K562 (cell line): Measurements from ENCODE around the gene BZW2. TPM values are rescaled to one million over a fixed set of nuclear protein-coding genes. Genes with fewer than 3 reads are reported as not detected.
A peak's percentile ranks its signal among the peaks of the same experiment; 100 is the strongest.

Experiments
- ATAC-seq: fragments of 200-7000 bp; cut with Tn5 transposase; 3 replicates; pipeline ENCODE4 v1.9.1; 2020; ENCODE audit warnings: moderate library complexity
- BruUV-seq: library from RNA; stranded (reverse); fragments of 400-500 nt; replicated peaks from 2 replicates; lab custom pipeline; 2021; lab: Mats Ljungman, UMichigan
- CTCF ChIA-PET: fragments of 300-600 bp; formaldehyde crosslinking; extraction: SDS; loops from one replicate; lab custom pipeline; 2021; ENCODE audit warnings: low intra/inter-chr PET ratio; lab: Yijun Ruan, JAX
- POLR2A ChIA-PET: fragments of 300-600, 350-650 bp; sonication (Branson Sonifier 250); formaldehyde crosslinking; extraction: SDS; loops from one replicate; lab custom pipeline; 2021; ENCODE audit warnings: antibody characterized with exemption, inconsistent platforms; lab: Yijun Ruan, JAX
- DNase-seq, 4 experiments: peaks; one replicate each; pipeline versions ENCODE4 v3.0.0 to v3.0.0-alpha.2; 2011 to 2018; ENCODE audit warnings: low spot score in 3 of 4, mixed read lengths in 3 of 4; ENCODE audit errors: extremely low read depth in 1 of 4
- FAIRE-seq: peaks from 2 replicates; lab custom pipeline; 2011; peaks lifted over from hg19 to GRCh38; lab: Jason Lieb, UNC
- H2AFZ ChIP-seq: 2 replicates; pipeline ENCODE4 v1.6.0; 2011; ENCODE audit warnings: low read depth, low read length, control low read depth, inconsistent platforms
- H3K27ac ChIP-seq: fragments of 200-600 bp; 3 replicates; pipeline ENCODE4 v1.8.0; 2011; ENCODE audit warnings: low read depth, mild to moderate bottlenecking, control low read depth, inconsistent platforms, low read length, moderate library complexity, mixed read lengths; ENCODE audit errors: extremely low read depth
- H3K27me3 ChIP-seq, 2 experiments: fragments of 300-600 bp in 1 of 2; 2 replicates in 1 of 2; 3 replicates in 1 of 2; pipeline versions ENCODE4 v1.6.0 to v1.8.0; 2011; ENCODE audit warnings: inconsistent platforms in 2 of 2, low read length in 2 of 2, mild to moderate bottlenecking in 1 of 2, mixed read lengths in 1 of 2, moderate library complexity in 1 of 2; ENCODE audit not compliant: control insufficient read depth in 2 of 2, insufficient read depth in 2 of 2
- H3K36me3 ChIP-seq: fragments of 300-600 bp; 3 replicates; pipeline ENCODE4 v1.8.0; 2011; ENCODE audit warnings: mild to moderate bottlenecking, low read length, inconsistent platforms; ENCODE audit not compliant: control insufficient read depth, insufficient read depth
- H3K4me1 ChIP-seq, 2 experiments: fragments of 200-600 bp in 1 of 2; replicated peaks in 1 of 2; 2 replicates in 1 of 2; 3 replicates in 1 of 2; pipeline versions ENCODE4 v1.5.1 to v1.8.0; 2011; ENCODE audit warnings: inconsistent platforms in 2 of 2, low read length in 2 of 2, mild to moderate bottlenecking in 1 of 2, mixed read lengths in 1 of 2, moderate library complexity in 1 of 2; ENCODE audit not compliant: control insufficient read depth in 2 of 2, insufficient read depth in 2 of 2
- H3K4me2 ChIP-seq: 2 replicates; pipeline ENCODE4 v1.6.1; 2011; ENCODE audit warnings: low read length, control low read depth, inconsistent platforms, mixed read lengths; ENCODE audit not compliant: insufficient read depth
- H3K4me3 ChIP-seq: fragments of 200-600 bp; sonication (generic), shearing (Covaris generic); 2 replicates; pipeline ENCODE4 v1.5.1; 2016; ENCODE audit warnings: control low read depth, inconsistent platforms
- H3K79me2 ChIP-seq: fragments of 200-600 bp; 3 replicates; pipeline ENCODE4 v1.8.0; 2011; ENCODE audit warnings: low read length, inconsistent platforms; ENCODE audit not compliant: control insufficient read depth, insufficient read depth
- H3K9ac ChIP-seq, 2 experiments: 2 replicates each; pipeline versions ENCODE4 v1.6.0 to v1.6.1; 2011; ENCODE audit warnings: low read depth in 2 of 2, low read length in 2 of 2, control low read depth in 1 of 2, inconsistent platforms in 1 of 2, mild to moderate bottlenecking in 1 of 2, mixed read lengths in 1 of 2; ENCODE audit not compliant: insufficient read depth in 1 of 2
- H3K9me1 ChIP-seq: one replicate; pipeline ENCODE4 v1.6.0; 2011; ENCODE audit warnings: inconsistent platforms, mild to moderate bottlenecking, low read length, moderate library complexity; ENCODE audit not compliant: control insufficient read depth, insufficient read depth
- H3K9me3 ChIP-seq: replicated peaks from 2 replicates; pipeline ENCODE4 v1.5.1; 2011; ENCODE audit warnings: low read depth, low read length, inconsistent platforms; ENCODE audit not compliant: control insufficient read depth, insufficient read depth
- H4K20me1 ChIP-seq: replicated peaks from 2 replicates; pipeline ENCODE4 v1.6.1; 2011; ENCODE audit warnings: low read length, inconsistent platforms, mixed read lengths; ENCODE audit not compliant: control insufficient read depth, insufficient read depth
- ARID1B ChIP-seq: fragments of 450-650 bp; IDR thresholded peaks from 2 replicates; pipeline ENCODE4 v1.6.1; 2016; ENCODE audit warnings: antibody characterized with exemption, mild to moderate bottlenecking, inconsistent platforms
- CAMTA2 ChIP-seq: fragments of 250-450 bp; sonication (Bioruptor Pico); conservative IDR thresholded peaks from 2 replicates; pipeline ENCODE4 v1.5.1; 2022
- CBFA2T2 ChIP-seq: fragments of 450-650 bp; conservative IDR thresholded peaks from 2 replicates; pipeline ENCODE4 v1.6.1; 2017; ENCODE audit warnings: mild to moderate bottlenecking
- CBFA2T3 ChIP-seq: fragments of 450-650 bp; IDR thresholded peaks from 2 replicates; pipeline ENCODE4 v1.6.1; 2017
- CHAMP1 ChIP-seq: fragments of 450-650 bp; IDR thresholded peaks from 2 replicates; pipeline ENCODE4 v1.6.1; 2016; ENCODE audit warnings: mild to moderate bottlenecking
- ELK3 ChIP-seq: fragments of 450-650 bp; formaldehyde crosslinking; IDR thresholded peaks from 2 replicates; pipeline ENCODE4 v1.4.0; 2020; ENCODE audit warnings: mild to moderate bottlenecking
- FOXJ2 ChIP-seq: fragments of 200-800 bp; sonication (Bioruptor generic); IDR thresholded peaks from 2 replicates; pipeline ENCODE4 v1.6.1; 2016; ENCODE audit warnings: missing genetic modification characterization, missing compliant biosample characterization
- IFI16 ChIP-seq: fragments of 250-450 bp; sonication (Bioruptor Pico); IDR thresholded peaks from 2 replicates; pipeline ENCODE4 v2.1.2; 2022; ENCODE audit warnings: mild to moderate bottlenecking, inconsistent platforms
- MAFG ChIP-seq: fragments of 450-650 bp; conservative IDR thresholded peaks from 2 replicates; pipeline ENCODE4 v1.6.1; 2016; ENCODE audit warnings: missing genetic modification characterization, missing compliant biosample characterization
- MAX ChIP-seq: sonication (generic); formaldehyde crosslinking; IDR thresholded peaks from 2 replicates; pipeline ENCODE4 v1.9.0; 2022; ENCODE audit warnings: mild to moderate bottlenecking, missing genetic modification reagents
- PHB2 ChIP-seq: fragments of 450-650 bp; IDR thresholded peaks from 2 replicates; pipeline ENCODE4 v1.6.1; 2017; ENCODE audit warnings: low read depth
- TEAD4 ChIP-seq, 2 experiments: sonication (generic) in 1 of 2; formaldehyde crosslinking in 1 of 2; IDR thresholded peaks; 2 replicates each; pipeline versions ENCODE4 v1.6.1 to v1.8.0; 2012 to 2022; ENCODE audit warnings: borderline replicate concordance in 1 of 2, inconsistent platforms in 1 of 2, low read length in 1 of 2, mild to moderate bottlenecking in 1 of 2, missing genetic modification reagents in 1 of 2
- THRB ChIP-seq: fragments of 450-650 bp; formaldehyde crosslinking; conservative IDR thresholded peaks from 2 replicates; pipeline ENCODE4 v1.4.0; 2022; ENCODE audit warnings: mild to moderate bottlenecking, missing genetic modification characterization
- ZNF512 ChIP-seq: IDR thresholded peaks from 2 replicates; pipeline ENCODE4 v1.6.1; 2016; ENCODE audit warnings: missing genetic modification characterization, missing compliant biosample characterization
- ZNF780A ChIP-seq: fragments of 250-450 bp; sonication (Bioruptor Pico); IDR thresholded peaks from 2 replicates; pipeline ENCODE4 v1.5.0; 2021; ENCODE audit warnings: mild to moderate bottlenecking
- WGBS: fragments of 100-300 bp; shearing (Covaris generic); methylation state at CpG from one replicate; pipeline ENCODE4 v1.1.6; 2016; ENCODE audit warnings: low coverage, mixed read lengths; ENCODE audit not compliant: insufficient coverage; ENCODE audit errors: missing lambda C conversion rate; 5-methylcytosine and 5-hydroxymethylcytosine counted together
- in situ Hi-C: fragments of 300-500 bp; cut with MboI; formaldehyde crosslinking; loops from 4 replicates; pipeline ENCODE4 v1.15.0; 2018; ENCODE audit warnings: inconsistent platforms, mixed read lengths
- intact Hi-C: fragments of 100-400 bp; cut with micrococcal nuclease; formaldehyde crosslinking; loops from 2 replicates; pipeline ENCODE4 v1.14.2; 2022
- polyA plus RNA-seq, 8 experiments: library from polyadenylated mRNA; depleted of rRNA in 4 of 8; stranded (reverse) in 5 of 8; unstranded in 3 of 8; fragments of >200 nt; fragmentation: Nextera tagmentation in 2 of 8; fragmentation: Illumina TruSeq in 1 of 8; extraction: Ambion mirVana in 2 of 8; extraction: Trizol in 1 of 8; gene quantifications; 2 replicates each; pipeline versions ENCODE4 v1.2.1 to v1.2.3, GENCODE V29; 2011 to 2014; ENCODE audit warnings: inconsistent platforms in 1 of 8, missing spikeins in 1 of 8
- total RNA-seq, 7 experiments: library from RNA; depleted of rRNA in 6 of 7; stranded (reverse); fragments of >200 nt in 6 of 7; fragmentation: Illumina TruSeq in 2 of 7; extraction: Trizol in 2 of 7; gene quantifications; 2 replicates each; pipeline versions ENCODE4 v1.2.1 to v1.2.3, GENCODE V29; 2011 to 2021; ENCODE audit warnings: low replicate concordance in 1 of 7

Gene BZW2
- total and polyA plus RNA-seq, 9 of the 15 experiments (the other 6 are each of a cell fraction or from before 2014, with no cell fraction given) = 140 to 316 (median 173) TPM

GRCh38 chr7:16656141-16656540, 10.2 kb downstream of the BZW2 start:
- no TSS peak for BruUV-seq
- 7% methylated on average over 1 of the region's 1 CpG for WGBS
- peaks cover 35% of the 10 kb centered on the region for H3K36me3 ChIP-seq
- ChIA-PET POLR2A (interaction anchor here (1.4 to 6.6 kb wide), 2 partner anchors 9 to 12 kb away, joined by 4 to 64 read pairs; partner anchors contain the start of genes ANKMY2 and BZW2), CTCF (no interaction called here)
- no peaks in the 10 kb centered on the region for H3K9me1 ChIP-seq
- no peaks in the 10 kb centered on the region for H3K27me3 ChIP-seq
- ATAC-seq (no peak), FAIRE-seq (no peak), DNase-seq (peak in 2 of 4 experiments; percentile 28 to 38)
- H3K9me3 ChIP-seq = no peaks in the 10 kb centered on the region
- peaks cover 8% of the 10 kb centered on the region for H4K20me1 ChIP-seq
- intact Hi-C loops (no loop called here), in situ Hi-C loops (no loop called here)
- no peak overlapping the region for H3K4me3 ChIP-seq
- H3K4me1 ChIP-seq = peaks cover 11 to 42% of the 10 kb centered on the region in 2 experiments
- no peak overlapping the region for H2AFZ ChIP-seq
- no peak overlapping the region for H3K9ac ChIP-seq
- peak overlapping the region; percentile 25; the same call in 1 of the 2 replicates for H3K4me2 ChIP-seq
- no peak overlapping the region for H3K27ac ChIP-seq
- peaks cover 99% of the 10 kb centered on the region for H3K79me2 ChIP-seq
- TF ChIP-seq FOXJ2 (tag) = 0 out of 2 replicates have a peak, but pooled peaks have one; percentile 33
- TF ChIP-seq TEAD4 (IDR thresholded peaks at IDR 0.05; ENCODE audit: low read length) = peak; percentile 50
- no peak for TF ChIP-seq TEAD4 (CRISPR knock-in tag; IDR thresholded peaks at IDR 0.05; ENCODE audit: borderline replicate concordance)
- no peak for TF ChIP-seq MAFG (tag)
- TF ChIP-seq ARID1B = 0 out of 2 replicates have a peak, but pooled peaks have one; percentile 25
- no peak for TF ChIP-seq ZNF780A (CRISPR knock-in tag)
- no peak for TF ChIP-seq IFI16 (CRISPR knock-in tag)
- TF ChIP-seq CAMTA2 = no peak
- peak; percentile 34; the same call in 1 of the 2 replicates for TF ChIP-seq CBFA2T2
- TF ChIP-seq MAX (CRISPR knock-in tag) = no peak
- 0 out of 2 replicates have a peak, but pooled peaks have one; percentile 42 for TF ChIP-seq CHAMP1
- TF ChIP-seq PHB2 = no peak
- no peak for TF ChIP-seq ZNF512 (tag)
- TF ChIP-seq THRB (CRISPR knock-in tag) = no peak
- peak; percentile 55 for TF ChIP-seq CBFA2T3
- TF ChIP-seq ELK3 (CRISPR knock-in tag) = no peak
